ES-I3 (cell line): ENCODE measurements around the gene FATE1.

ENCODE experiments used
- H3K36me3 ChIP-seq: 2 replicates; pipeline ENCODE4 v1.6.1; 2013; ENCODE audit warnings: mild to moderate bottlenecking, low read length, control low read depth, moderate library complexity; ENCODE audit not compliant: insufficient read depth
- H3K4me1 ChIP-seq: 2 replicates; pipeline ENCODE4 v1.6.1; 2013; ENCODE audit warnings: mild to moderate bottlenecking, control low read depth, low read length; ENCODE audit not compliant: insufficient read depth
- H3K9ac ChIP-seq: 2 replicates; pipeline ENCODE4 v1.6.1; 2013; ENCODE audit warnings: low read depth, mild to moderate bottlenecking, low read length, moderate library complexity
- H3K9me3 ChIP-seq: 2 replicates; pipeline ENCODE4 v1.6.1; 2013; ENCODE audit warnings: mild to moderate bottlenecking, low read length, moderate library complexity; ENCODE audit not compliant: control insufficient read depth, insufficient read depth

Gene FATE1

DNA sequence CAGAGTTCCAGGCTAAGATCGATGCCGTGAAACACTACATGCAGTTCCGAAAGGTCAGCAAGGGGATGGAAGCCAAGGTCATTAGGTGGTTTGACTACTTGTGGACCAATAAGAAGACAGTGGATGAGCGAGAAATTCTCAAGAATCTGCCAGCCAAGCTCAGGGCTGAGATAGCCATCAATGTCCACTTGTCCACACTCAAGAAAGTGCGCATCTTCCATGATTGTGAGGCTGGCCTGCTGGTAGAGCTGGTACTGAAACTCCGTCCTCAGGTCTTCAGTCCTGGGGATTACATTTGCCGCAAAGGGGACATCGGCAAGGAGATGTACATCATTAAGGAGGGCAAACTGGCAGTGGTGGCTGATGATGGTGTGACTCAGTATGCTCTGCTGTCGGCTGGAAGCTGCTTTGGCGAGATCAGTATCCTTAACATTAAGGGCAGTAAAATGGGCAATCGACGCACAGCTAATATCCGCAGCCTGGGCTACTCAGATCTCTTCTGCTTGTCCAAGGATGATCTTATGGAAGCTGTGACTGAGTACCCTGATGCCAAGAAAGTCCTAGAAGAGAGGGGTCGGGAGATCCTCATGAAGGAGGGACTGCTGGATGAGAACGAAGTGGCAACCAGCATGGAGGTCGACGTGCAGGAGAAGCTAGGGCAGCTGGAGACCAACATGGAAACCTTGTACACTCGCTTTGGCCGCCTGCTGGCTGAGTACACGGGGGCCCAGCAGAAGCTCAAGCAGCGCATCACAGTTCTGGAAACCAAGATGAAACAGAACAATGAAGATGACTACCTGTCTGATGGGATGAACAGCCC, 28.0 kb downstream of the FATE1 start:
- Histone ChIP-seq H3K9ac (no peak overlapping the region), H3K9me3 (no peaks in the 10 kb centered on the region), H3K36me3 (no peaks in the 10 kb centered on the region), H3K4me1 (peaks cover 5% of the 10 kb centered on the region; the same call in 1 of the 2 replicates)

- no peaks in the 10 kb centered on the region for H3K36me3 ChIP-seq
- no peaks in the 10 kb centered on the region for H3K9me3 ChIP-seq
- peaks cover 8% of the 10 kb centered on the region for H3K4me1 ChIP-seq
- H3K9ac ChIP-seq: no peak overlapping the region
These were observed 29.8 kb downstream of the FATE1 start for GRCh38 chrX:151745651-151746050.

- Histone ChIP-seq H3K4me1 (peaks cover 8% of the 10 kb centered on the region), H3K36me3 (no peaks in the 10 kb centered on the region), H3K9ac (no peak overlapping the region), H3K9me3 (no peaks in the 10 kb centered on the region)
These were observed 30.7 kb downstream of the FATE1 start for GRCh38 chrX:151746502-151746901.

- no peaks in the 10 kb centered on the region for H3K36me3 ChIP-seq
- H3K9me3 ChIP-seq: no peaks in the 10 kb centered on the region
- no peak overlapping the region for H3K9ac ChIP-seq
- H3K4me1 ChIP-seq: peaks cover 13% of the 10 kb centered on the region
These were observed 34.7 kb downstream of the FATE1 start for GRCh38 chrX:151750511-151750910.

DNA sequence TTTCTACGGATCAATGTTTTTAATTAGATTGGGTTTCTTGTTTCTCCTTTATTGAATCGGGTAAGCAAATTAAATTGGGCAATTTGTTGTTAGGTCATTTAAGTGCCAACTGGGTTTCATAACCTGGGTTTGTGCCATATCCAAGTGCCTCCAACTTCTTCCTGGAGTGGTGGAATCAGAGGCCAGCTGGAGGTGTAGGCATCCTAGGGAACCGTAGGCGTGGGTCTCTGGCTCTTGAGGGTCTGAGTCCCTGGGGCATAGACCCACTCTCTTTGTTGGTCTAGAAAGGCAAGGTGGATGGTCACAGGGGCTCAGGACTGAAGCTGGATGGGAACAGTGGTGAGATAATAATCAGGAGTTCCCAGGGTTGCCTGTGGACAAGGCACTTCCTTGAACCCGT, 37.0 kb downstream of the FATE1 start:
- H3K4me1 ChIP-seq: peaks cover 13% of the 10 kb centered on the region
- H3K9me3 ChIP-seq: no peaks in the 10 kb centered on the region
- no peaks in the 10 kb centered on the region for H3K36me3 ChIP-seq
- no peak overlapping the region for H3K9ac ChIP-seq

DNA sequence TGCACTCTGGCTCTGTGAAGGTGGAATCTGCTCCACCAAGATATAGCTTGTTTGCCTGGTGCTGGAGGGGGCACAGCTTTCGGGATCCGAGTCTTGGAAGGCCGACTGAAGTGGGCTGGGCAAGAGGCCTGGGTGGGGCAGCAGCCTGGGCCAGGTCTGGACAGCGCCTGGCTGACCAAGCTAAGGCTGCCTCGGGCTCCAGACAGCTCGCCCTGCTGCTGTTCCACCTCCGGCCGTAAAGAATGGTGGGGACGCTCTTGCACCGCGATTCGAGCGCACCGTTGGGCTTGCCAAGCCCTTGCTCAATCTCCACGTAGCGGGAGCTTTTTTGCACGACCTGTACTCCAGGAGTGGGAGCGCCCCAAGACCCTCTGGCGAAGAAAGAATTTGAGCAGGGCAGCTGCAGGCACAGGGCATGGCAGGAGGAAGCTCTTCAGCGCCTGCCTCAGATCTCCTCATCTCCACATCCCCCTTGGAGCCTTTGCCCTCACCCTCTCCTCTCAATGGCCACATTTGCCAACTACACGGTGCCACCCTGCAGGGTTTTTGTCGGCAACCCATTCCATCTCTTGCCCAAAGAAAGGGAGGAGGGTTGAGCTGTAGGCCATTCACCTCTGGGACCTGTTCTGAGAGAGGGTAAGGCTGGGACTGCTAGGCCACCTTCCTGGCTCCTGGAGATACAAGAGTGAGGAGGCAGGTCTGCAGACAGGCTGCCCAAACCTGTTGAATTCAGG, 37.6 kb downstream of the FATE1 start:
- no peak overlapping the region for H3K9ac ChIP-seq
- peaks cover 12% of the 10 kb centered on the region for H3K4me1 ChIP-seq
- H3K9me3 ChIP-seq: no peaks in the 10 kb centered on the region
- no peaks in the 10 kb centered on the region for H3K36me3 ChIP-seq

DNA sequence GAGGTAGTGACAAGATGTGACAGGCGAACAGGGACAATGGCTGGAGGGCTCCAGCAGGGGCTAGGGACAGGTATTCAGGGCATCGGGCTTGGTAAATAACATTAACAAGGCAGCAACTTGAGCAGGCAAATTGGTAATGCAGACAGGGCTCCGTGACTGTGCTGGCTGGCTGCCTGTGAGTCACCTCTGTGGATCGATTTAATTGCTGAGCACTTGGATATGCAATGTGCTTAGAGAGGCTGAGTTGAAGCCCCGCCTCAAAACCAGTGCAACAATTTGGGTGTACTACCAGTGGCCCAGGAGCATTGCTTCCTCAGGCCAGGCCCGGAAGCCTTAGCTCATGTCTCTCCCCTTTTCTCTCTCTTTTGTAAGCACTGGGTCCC, 38.2 kb downstream of the FATE1 start:
- Histone ChIP-seq H3K9me3 (no peaks in the 10 kb centered on the region), H3K4me1 (peaks cover 7% of the 10 kb centered on the region), H3K36me3 (no peaks in the 10 kb centered on the region), H3K9ac (no peak overlapping the region)

GRCh38 chrX:151754641-151755215, 38.9 kb downstream of the FATE1 start:
- no peaks in the 10 kb centered on the region for H3K9me3 ChIP-seq
- H3K9ac ChIP-seq: no peak overlapping the region
- no peaks in the 10 kb centered on the region for H3K36me3 ChIP-seq
- H3K4me1 ChIP-seq: peaks cover 5% of the 10 kb centered on the region; the same call in 1 of the 2 replicates

- no peak overlapping the region for H3K9ac ChIP-seq
- H3K9me3 ChIP-seq: no peaks in the 10 kb centered on the region
- no peaks in the 10 kb centered on the region for H3K36me3 ChIP-seq
- H3K4me1 ChIP-seq: no peaks in the 10 kb centered on the region; the same call in 1 of the 2 replicates
These were observed 43.3 kb downstream of the FATE1 start for GRCh38 chrX:151759041-151759708.

- Histone ChIP-seq H3K9ac (no peak overlapping the region), H3K9me3 (no peaks in the 10 kb centered on the region), H3K4me1 (no peaks in the 10 kb centered on the region), H3K36me3 (no peaks in the 10 kb centered on the region)
These were observed 47.0 kb downstream of the FATE1 start for GRCh38 chrX:151762802-151763201.

- Histone ChIP-seq H3K36me3 (no peaks in the 10 kb centered on the region), H3K9me3 (no peaks in the 10 kb centered on the region), H3K4me1 (no peaks in the 10 kb centered on the region), H3K9ac (no peak overlapping the region)
These were observed 47.9 kb downstream of the FATE1 start for GRCh38 chrX:151763711-151764110.

- Histone ChIP-seq H3K4me1 (no peaks in the 10 kb centered on the region), H3K36me3 (no peaks in the 10 kb centered on the region), H3K9ac (no peak overlapping the region), H3K9me3 (no peaks in the 10 kb centered on the region)
These were observed 49.2 kb downstream of the FATE1 start for GRCh38 chrX:151765026-151765425.

DNA sequence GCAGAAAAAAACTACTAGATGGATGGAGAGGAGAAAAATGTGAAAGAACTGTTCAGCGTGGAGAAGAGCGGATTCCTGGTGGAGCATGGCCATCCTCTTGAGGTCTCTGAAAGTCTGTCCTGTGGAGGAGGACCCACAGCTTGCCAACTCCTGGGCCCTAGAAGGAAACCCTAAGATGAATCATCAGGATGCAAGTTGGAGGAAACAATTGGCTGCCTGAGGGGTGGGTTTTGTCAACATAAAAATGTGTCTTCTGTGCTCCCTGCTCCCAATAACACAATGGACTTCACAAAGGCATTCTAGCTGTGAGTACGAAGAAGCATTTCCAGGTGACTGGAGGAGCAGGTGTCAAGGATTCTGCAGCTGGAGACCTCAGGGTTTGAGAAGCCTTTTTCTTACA, 55.9 kb downstream of the FATE1 start:
- H3K36me3 ChIP-seq: no peaks in the 10 kb centered on the region
- peaks cover 4% of the 10 kb centered on the region for H3K4me1 ChIP-seq
- H3K9me3 ChIP-seq: no peaks in the 10 kb centered on the region
- H3K9ac ChIP-seq: no peak overlapping the region
